B cell (primary cell): Measurements from ENCODE around the gene CAPZA2.

Experiments
- CTCF ChIP-seq: fragments of 200-600 bp; IDR thresholded peaks from one replicate; pipeline ENCODE4 v1.8.0; 2022; ENCODE audit warnings: antibody characterized with exemption, mild to moderate bottlenecking
- EZH2 ChIP-seq: IDR thresholded peaks from 2 replicates; pipeline ENCODE4 v1.6.1; 2012; ENCODE audit warnings: borderline replicate concordance, low read depth, mild to moderate bottlenecking, moderate library complexity, low read length; ENCODE audit not compliant: insufficient read depth, poor library complexity, severe bottlenecking

DNA sequence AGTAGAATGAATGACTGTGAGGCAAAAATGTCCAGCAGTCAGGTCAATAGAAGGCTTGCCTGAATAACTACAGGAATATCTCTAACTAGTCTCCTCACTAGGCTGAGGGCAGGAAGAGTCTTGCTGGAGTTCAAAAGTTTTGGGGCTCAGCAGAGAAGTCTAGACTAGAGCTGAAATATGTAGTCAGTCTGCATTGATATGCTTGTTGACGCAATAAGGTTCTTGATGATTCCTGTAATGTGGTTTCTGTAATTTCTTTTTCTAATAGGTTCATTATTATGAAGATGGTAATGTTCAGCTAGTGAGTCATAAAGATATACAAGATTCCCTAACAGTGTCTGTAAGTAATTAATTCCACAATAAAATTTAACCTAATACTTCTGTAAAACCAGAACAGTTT lies 49.4 kb downstream of the CAPZA2 start:
- TF ChIP-seq CTCF (no peak), EZH2 (no peak)
